DND-41 (cell line): ENCODE results near the gene FUZ.

Experiments
- EZH2 ChIP-seq: IDR thresholded peaks from 3 replicates; pipeline ENCODE4 v1.6.1; 2012; ENCODE audit warnings: borderline replicate concordance, low read depth, mild to moderate bottlenecking, moderate library complexity, low read length, inconsistent platforms; ENCODE audit not compliant: severe bottlenecking
- TF ChIP-seq, protein P1 (sequence below): IDR thresholded peaks from 2 replicates; pipeline ENCODE4 v1.5.1; 2012; ENCODE audit warnings: borderline replicate concordance, low read length, moderate library complexity, mild to moderate bottlenecking; ENCODE audit not compliant: poor library complexity, severe bottlenecking; ENCODE audit errors: extremely low read depth

DNA sequence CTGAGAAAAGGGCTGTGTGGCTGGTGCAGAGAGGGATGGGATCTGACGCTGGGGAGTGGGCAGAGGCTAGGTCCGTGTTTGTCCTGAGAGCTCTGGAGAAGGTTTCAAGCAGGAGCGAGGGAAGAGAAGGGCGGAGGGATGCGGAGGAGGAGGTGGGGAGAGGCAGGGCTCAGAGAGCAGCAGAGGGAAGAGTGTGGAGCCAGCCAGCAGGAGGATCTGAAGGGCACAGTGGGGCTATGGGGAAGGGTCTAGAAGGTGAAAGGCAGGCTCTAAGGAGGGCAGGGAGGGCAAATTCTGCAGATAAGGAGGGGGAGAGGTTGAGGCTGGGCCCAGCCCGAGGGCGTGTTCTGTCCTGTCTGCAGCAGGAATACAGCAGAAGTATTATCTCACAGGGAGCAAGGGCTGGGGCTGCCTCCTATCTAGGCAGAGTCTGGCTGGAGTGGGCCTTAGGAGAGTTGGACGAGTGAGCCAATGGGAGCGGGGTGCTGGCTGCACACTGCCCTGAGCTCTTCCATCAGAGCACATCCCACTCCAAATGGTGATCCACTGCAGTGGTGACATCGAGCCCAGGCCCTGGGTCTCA lies 40.2 kb downstream of the FUZ start:
- TF ChIP-seq, protein P1, sequence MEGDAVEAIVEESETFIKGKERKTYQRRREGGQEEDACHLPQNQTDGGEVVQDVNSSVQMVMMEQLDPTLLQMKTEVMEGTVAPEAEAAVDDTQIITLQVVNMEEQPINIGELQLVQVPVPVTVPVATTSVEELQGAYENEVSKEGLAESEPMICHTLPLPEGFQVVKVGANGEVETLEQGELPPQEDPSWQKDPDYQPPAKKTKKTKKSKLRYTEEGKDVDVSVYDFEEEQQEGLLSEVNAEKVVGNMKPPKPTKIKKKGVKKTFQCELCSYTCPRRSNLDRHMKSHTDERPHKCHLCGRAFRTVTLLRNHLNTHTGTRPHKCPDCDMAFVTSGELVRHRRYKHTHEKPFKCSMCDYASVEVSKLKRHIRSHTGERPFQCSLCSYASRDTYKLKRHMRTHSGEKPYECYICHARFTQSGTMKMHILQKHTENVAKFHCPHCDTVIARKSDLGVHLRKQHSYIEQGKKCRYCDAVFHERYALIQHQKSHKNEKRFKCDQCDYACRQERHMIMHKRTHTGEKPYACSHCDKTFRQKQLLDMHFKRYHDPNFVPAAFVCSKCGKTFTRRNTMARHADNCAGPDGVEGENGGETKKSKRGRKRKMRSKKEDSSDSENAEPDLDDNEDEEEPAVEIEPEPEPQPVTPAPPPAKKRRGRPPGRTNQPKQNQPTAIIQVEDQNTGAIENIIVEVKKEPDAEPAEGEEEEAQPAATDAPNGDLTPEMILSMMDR = no peak
- TF ChIP-seq EZH2 = no peak
